ENCODE measurements around the gene METTL6.
"Not testable (repeated sequence)": the region's sequence is repeated elsewhere in the genome, so short reads cannot be mapped to it uniquely, and the experiment has no call there.

Gene METTL6

GRCh38 chr3:15427182-15427880 lies at the start of gene METTL6, which contains the start of gene EAF1:
TSS of gene METTL6 (minus strand) at chr3:15427544. CDS start at chr3:15426511, 1,033 bp downstream.
TSS of gene EAF1 (plus strand) at chr3:15427598. CDS start at chr3:15427780, 182 bp downstream.
- peak; percentile 84 to 87 for DNase-seq

GRCh38 chr3:15476378-15476777 lies 49.0 kb upstream of the METTL6 start:
- DNase-seq, result no peak

GRCh38 chr3:15475161-15475560 lies 47.8 kb upstream of the METTL6 start:
- DNase-seq, result no peak

GRCh38 chr3:15471861-15472260 lies 44.5 kb upstream of the METTL6 start:
- no peak for DNase-seq

GRCh38 chr3:15470849-15471248 lies 43.5 kb upstream of the METTL6 start:
- DNase-seq, result no peak

- DNase-seq, result no peak
These were observed 42.9 kb upstream of the METTL6 start for GRCh38 chr3:15470261-15470660.

- no peak for DNase-seq
These were observed 40.2 kb upstream of the METTL6 start for GRCh38 chr3:15467227-15468181.

- no peak for DNase-seq
These were observed 38.7 kb upstream of the METTL6 start for GRCh38 chr3:15465876-15466585.

GRCh38 chr3:15462451-15462850 lies 35.1 kb upstream of the METTL6 start:
- DNase-seq, result no peak

- DNase-seq, result no peak
These were observed 33.7 kb upstream of the METTL6 start for GRCh38 chr3:15460891-15461531.

GRCh38 chr3:15458212-15458780 lies 31.0 kb upstream of the METTL6 start:
- DNase-seq, result no peak

- not testable (repeated sequence) for DNase-seq
These were observed 29.6 kb upstream of the METTL6 start for GRCh38 chr3:15456915-15457314.

GRCh38 chr3:15456321-15456720 lies 29.0 kb upstream of the METTL6 start:
- no peak for DNase-seq

GRCh38 chr3:15455756-15456155 lies 28.4 kb upstream of the METTL6 start:
- DNase-seq, result no peak

GRCh38 chr3:15454965-15455364 lies 27.6 kb upstream of the METTL6 start:
- DNase-seq, result no peak

- no peak for DNase-seq
These were observed 26.8 kb upstream of the METTL6 start for GRCh38 chr3:15453991-15454625.

- no peak for DNase-seq
These were observed 26.2 kb upstream of the METTL6 start for GRCh38 chr3:15453501-15453900.

- DNase-seq, result no peak
These were observed 25.6 kb upstream of the METTL6 start for GRCh38 chr3:15452961-15453360.

GRCh38 chr3:15452156-15452555 lies 24.8 kb upstream of the METTL6 start:
- DNase-seq, result no peak

- DNase-seq, result no peak
These were observed 24.1 kb upstream of the METTL6 start for GRCh38 chr3:15451216-15452113.
